Kidney (tissue), 14 donors: ENCODE results near the gene ZSCAN20. TPM values are rescaled to one million over a fixed set of nuclear protein-coding genes. Genes with fewer than 3 reads are reported as not detected.
"Not testable (repeated sequence)": the region's sequence is repeated elsewhere in the genome, so short reads cannot be mapped to it uniquely, and the experiment has no call there.

ENCODE experiments used
- DNase-seq, 5 donors: peaks; one replicate each; pipeline ENCODE4 v3.0.0-alpha.2; 2013 to 2020
- FAIRE-seq: peaks from 2 replicates; lab custom pipeline; 2012; peaks lifted over from hg19 to GRCh38; lab: Jason Lieb, UNC
- H3K27ac ChIP-seq, 2 donors: one replicate each; pipeline ENCODE4 v1.7.0; 2013; ENCODE audit warnings: low read depth in 2 of 2, low read length in 2 of 2, inconsistent platforms in 1 of 2
- H3K27me3 ChIP-seq: one replicate; pipeline ENCODE4 v1.7.1; 2013; ENCODE audit warnings: low read length, inconsistent platforms; ENCODE audit not compliant: control insufficient read depth, insufficient read depth
- H3K36me3 ChIP-seq, 3 donors: one replicate each; pipeline versions ENCODE4 v1.7.0 to v1.7.1; 2013; ENCODE audit warnings: low read length in 3 of 3, control low read depth in 1 of 3, inconsistent platforms in 1 of 3; ENCODE audit not compliant: insufficient read depth in 3 of 3, control insufficient read depth in 2 of 3
- H3K4me1 ChIP-seq, 3 donors: one replicate each; pipeline versions ENCODE4 v1.7.0 to v1.7.1; 2013; ENCODE audit warnings: low read length in 3 of 3, inconsistent platforms in 1 of 3, low read depth in 1 of 3; ENCODE audit not compliant: control insufficient read depth in 2 of 3, insufficient read depth in 2 of 3
- H3K4me3 ChIP-seq, 3 donors: one replicate each; pipeline versions ENCODE4 v1.7.0 to v1.8.1; 2013; ENCODE audit warnings: low read length in 3 of 3, control low read depth in 1 of 3, inconsistent platforms in 1 of 3
- H3K9ac ChIP-seq, 3 donors: one replicate each; pipeline versions ENCODE4 v1.7.0 to v1.7.1; 2013; ENCODE audit warnings: low read length in 3 of 3, control low read depth in 1 of 3, inconsistent platforms in 1 of 3
- H3K9me3 ChIP-seq, 3 donors: one replicate each; pipeline versions ENCODE4 v1.7.0 to v1.7.1; 2013; ENCODE audit warnings: low read length in 3 of 3, control low read depth in 1 of 3, inconsistent platforms in 1 of 3; ENCODE audit not compliant: control insufficient read depth in 2 of 3, insufficient read depth in 1 of 3
- CTCF ChIP-seq: IDR thresholded peaks from 3 replicates; pipeline ENCODE4 v1.5.1; 2012; ENCODE audit warnings: mild to moderate bottlenecking, moderate library complexity, borderline replicate concordance; ENCODE audit not compliant: insufficient read depth; ENCODE audit errors: extremely low read depth
- intact Hi-C: fragments of 100-400 bp; cut with DNase I; formaldehyde crosslinking; loops from one replicate; pipeline ENCODE4 v1.11.1; 2022
- polyA plus RNA-seq: library from polyadenylated mRNA; stranded (reverse); fragments of 350-450 nt; fragmentation: Illumina TruSeq; extraction: RNeasy Lipid Tissue Mini Kit (QIAGEN cat#74804); gene quantifications from one replicate; pipeline ENCODE4 v1.2.3, GENCODE V29; 2014; ENCODE audit warnings: low read depth, low replicate concordance; ENCODE audit not compliant: insufficient read depth
- total RNA-seq: library from RNA; stranded (reverse); fragmentation: NEBNext Ultra II Directional; extraction: Animal tissue kit (Norgen Biotek cat#: 25700); gene quantifications from one replicate; pipeline ENCODE4 v1.2.1, GENCODE V29; 2021
- donor health status: control.
- donor health status: control.
- donor health status: control.
- donor health status: control.
- donor health status: control.
- donor health status: DM: yes; HTN: yes; CAD: no.
- donor health status: Normal renal cell carcinoma (clear cell type).

ZSCAN20 gene
- total and polyA plus RNA-seq, 2 donors from 2014 or later, result 0.99 to 6.3 TPM

DNA sequence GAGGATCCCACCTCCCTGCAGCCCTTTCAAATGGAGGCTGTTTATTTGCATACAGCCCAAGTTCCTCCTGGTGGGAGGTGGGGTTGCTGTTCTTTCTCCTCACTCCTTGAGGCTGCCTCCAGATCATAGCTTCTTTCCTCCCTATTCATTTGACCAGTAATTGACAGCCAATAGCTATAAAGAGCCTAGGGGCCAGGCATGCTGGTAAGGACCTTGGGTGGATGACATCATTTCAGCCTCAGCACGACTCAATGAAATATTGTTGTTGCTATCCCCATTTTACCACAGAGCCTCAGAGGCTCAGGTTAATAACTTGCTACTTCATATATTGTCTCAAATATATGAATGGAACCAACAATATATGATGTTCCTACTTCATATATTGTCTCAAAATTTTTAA is 31.1 kb downstream of the ZSCAN20 start:
- Histone ChIP-seq H3K9ac (no peak overlapping the region), H3K27ac (no peak overlapping the region), H3K4me1 (no peaks in the 10 kb centered on the region), H3K4me3 (no peak overlapping the region), H3K9me3 (no peaks in the 10 kb centered on the region), H3K36me3 (no peaks in the 10 kb centered on the region), H3K27me3 (no peaks in the 10 kb centered on the region)
- no peak for TF ChIP-seq CTCF
- intact Hi-C loops, result no loop called here
- DNase-seq (no peak), FAIRE-seq (no peak)

DNA sequence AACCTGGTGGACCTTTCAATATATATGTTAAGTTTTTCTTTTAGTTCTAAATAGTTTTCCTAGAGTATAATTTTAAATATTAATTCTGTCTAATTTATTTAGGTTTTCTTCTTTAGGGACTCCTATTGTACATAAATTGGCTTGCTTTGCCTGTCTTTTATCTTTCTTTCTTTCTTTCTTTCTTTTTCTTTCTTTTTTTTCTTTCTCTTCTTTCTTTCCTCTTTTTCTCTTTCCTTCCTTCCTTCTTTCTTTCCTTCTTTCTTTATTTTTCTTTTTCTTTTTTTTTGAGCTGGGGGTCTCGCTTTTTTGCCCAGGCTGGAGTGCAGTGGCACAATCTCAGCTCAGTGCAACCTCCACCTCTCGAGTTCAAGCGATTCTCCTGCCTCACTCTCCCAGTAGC is 35.2 kb downstream of the ZSCAN20 start:
- intact Hi-C loops, result no loop called here
- no peak for TF ChIP-seq CTCF
- no peak overlapping the region for H3K9ac ChIP-seq
- no peaks in the 10 kb centered on the region for H3K36me3 ChIP-seq
- H3K27ac ChIP-seq, result no peak overlapping the region
- H3K27me3 ChIP-seq, result no peaks in the 10 kb centered on the region
- H3K4me3 ChIP-seq, result no peak overlapping the region
- no peaks in the 10 kb centered on the region for H3K4me1 ChIP-seq
- FAIRE-seq (no peak), DNase-seq (no peak)
- H3K9me3 ChIP-seq, result no peaks in the 10 kb centered on the region

GRCh38 chr1:33508151-33508550 is 35.7 kb downstream of the ZSCAN20 start:
- Histone ChIP-seq H3K9me3 (no peaks in the 10 kb centered on the region), H3K36me3 (no peaks in the 10 kb centered on the region), H3K27me3 (no peaks in the 10 kb centered on the region), H3K4me1 (no peaks in the 10 kb centered on the region), H3K27ac (no peak overlapping the region), H3K4me3 (no peak overlapping the region), H3K9ac (no peak overlapping the region)
- intact Hi-C loops, result no loop called here
- DNase-seq (no peak), FAIRE-seq (no peak)
- no peak for TF ChIP-seq CTCF

DNA sequence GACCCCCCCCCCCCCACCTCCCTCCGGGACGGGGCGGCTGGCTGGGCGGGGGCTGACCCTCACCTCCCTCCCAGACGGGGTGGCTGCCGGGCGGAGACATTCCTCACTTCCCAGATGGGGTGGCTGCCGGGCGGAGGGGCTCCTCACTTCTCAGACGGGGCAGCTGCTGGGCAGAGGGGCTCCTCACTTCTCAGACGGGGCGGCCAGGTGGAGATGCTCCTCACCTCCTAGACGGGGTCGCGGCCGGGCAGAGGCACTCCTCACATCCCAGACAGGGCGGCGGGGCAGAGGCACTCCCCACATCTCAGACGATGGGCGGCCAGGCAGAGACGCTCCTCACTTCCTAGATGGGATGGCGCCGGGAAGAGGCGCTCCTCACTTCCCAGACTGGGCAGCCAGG is 36.8 kb downstream of the ZSCAN20 start:
- H3K4me1 ChIP-seq, H3K27me3 ChIP-seq, DNase-seq, H3K4me3 ChIP-seq, H3K9ac ChIP-seq, H3K27ac ChIP-seq, FAIRE-seq, H3K9me3 ChIP-seq, intact Hi-C loops, H3K36me3 ChIP-seq: not testable (repeated sequence)
